GM18873 (cell line): Measurements from ENCODE around the gene MAPK9.
"Not testable (repeated sequence)": the region's sequence is repeated elsewhere in the genome, so short reads cannot be mapped to it uniquely, and the experiment has no call there.

ENCODE experiments used
- ATAC-seq: cut with Tn5 transposase; IDR thresholded peaks from one replicate; pipeline ENCODE4 v1.9.1; 2021; ENCODE audit warnings: mild to moderate bottlenecking, moderate library complexity, moderate number of reproducible peaks; ENCODE audit not compliant: unreplicated experiment, low FRiP score

The MAPK9 gene

GRCh38 chr5:180250329-180250728 lies 41.6 kb downstream of the MAPK9 start:
- no peak for ATAC-seq

GRCh38 chr5:180241600-180241999 lies 50.3 kb downstream of the MAPK9 start:
- no peak for ATAC-seq

GRCh38 chr5:180238631-180239030 lies 53.3 kb downstream of the MAPK9 start:
- ATAC-seq: no peak

- ATAC-seq: no peak
These were observed 56.0 kb downstream of the MAPK9 start for GRCh38 chr5:180235846-180236245.

GRCh38 chr5:180235077-180235476 lies 56.8 kb downstream of the MAPK9 start:
- ATAC-seq: no peak

GRCh38 chr5:180234271-180234670 lies 57.6 kb downstream of the MAPK9 start:
- no peak for ATAC-seq

GRCh38 chr5:180233729-180234128 lies 58.2 kb downstream of the MAPK9 start:
- ATAC-seq: no peak

- no peak for ATAC-seq
These were observed 61.9 kb downstream of the MAPK9 start for GRCh38 chr5:180230017-180230416.

GRCh38 chr5:180222056-180222455 lies 69.8 kb downstream of the MAPK9 start:
- no peak for ATAC-seq

- no peak for ATAC-seq
These were observed 74.1 kb downstream of the MAPK9 start for GRCh38 chr5:180217797-180218196.

- no peak for ATAC-seq
These were observed 75.2 kb downstream of the MAPK9 start for GRCh38 chr5:180216646-180217171.

GRCh38 chr5:180215783-180216630 lies 75.9 kb downstream of the MAPK9 start:
- no peak for ATAC-seq

GRCh38 chr5:180214870-180215770 lies 76.8 kb downstream of the MAPK9 start:
- no peak for ATAC-seq

- ATAC-seq: no peak
These were observed 78.2 kb downstream of the MAPK9 start for GRCh38 chr5:180213657-180214207.

GRCh38 chr5:180213256-180213600 lies 78.7 kb downstream of the MAPK9 start:
- ATAC-seq: no peak

GRCh38 chr5:180212363-180213255 lies 79.3 kb downstream of the MAPK9 start:
- ATAC-seq: no peak

GRCh38 chr5:180211761-180212035 lies 80.2 kb downstream of the MAPK9 start:
- no peak for ATAC-seq

GRCh38 chr5:180210961-180211760 lies 80.7 kb downstream of the MAPK9 start:
- no peak for ATAC-seq

- ATAC-seq: not testable (repeated sequence)
These were observed 81.8 kb downstream of the MAPK9 start for GRCh38 chr5:180210077-180210476.
